GM12878 (cell line): ENCODE results near the gene PKD1. TPM values are rescaled to one million over a fixed set of nuclear protein-coding genes. Genes with fewer than 3 reads are reported as not detected.

ENCODE experiments used
- ASH2L ChIP-seq: fragments of 300-600, 200-600 bp; sonication (generic); IDR thresholded peaks from 2 replicates; pipeline ENCODE4 v1.6.1; 2017; ENCODE audit warnings: low read depth, mild to moderate bottlenecking, borderline replicate concordance
- BMI1 ChIP-seq: fragments of 450-650 bp; IDR thresholded peaks from 2 replicates; pipeline ENCODE4 v1.6.1; 2016; ENCODE audit warnings: mild to moderate bottlenecking, moderate library complexity, borderline replicate concordance
- CEBPB ChIP-seq, 2 experiments: fragments of 150-350 bp in 1 of 2; IDR thresholded peaks; 2 replicates each; pipeline ENCODE4 v1.6.1; 2012 to 2014; ENCODE audit warnings: low read depth in 2 of 2, low read length in 2 of 2, borderline replicate concordance in 1 of 2, inconsistent platforms in 1 of 2
- ELK1 ChIP-seq: IDR thresholded peaks from 2 replicates; pipeline ENCODE4 v1.6.1; 2012; ENCODE audit warnings: low read depth, low read length, improper control_type of control experiment
- HCFC1 ChIP-seq: fragments of 150-350 bp; IDR thresholded peaks from 2 replicates; pipeline ENCODE4 v1.6.1; 2014; ENCODE audit warnings: low read length
- HDAC2 ChIP-seq: fragments of 200-600 bp; sonication (generic); IDR thresholded peaks from 2 replicates; pipeline ENCODE4 v1.6.1; 2017
- KAT2A ChIP-seq: conservative IDR thresholded peaks from 2 replicates; pipeline ENCODE4 v1.6.1; 2011; ENCODE audit warnings: low read depth, low read length; ENCODE audit not compliant: control insufficient read depth
- MEF2B ChIP-seq: fragments of 450-650 bp; IDR thresholded peaks from 2 replicates; pipeline ENCODE4 v1.6.1; 2018; ENCODE audit warnings: mild to moderate bottlenecking, moderate library complexity; ENCODE audit not compliant: partially characterized antibody, poor library complexity, severe bottlenecking
- NFIC ChIP-seq: IDR thresholded peaks from 2 replicates; pipeline ENCODE4 v1.6.1; 2012; ENCODE audit warnings: low read depth, mild to moderate bottlenecking, inconsistent platforms, low read length, moderate library complexity
- PBX3 ChIP-seq: IDR thresholded peaks from 2 replicates; pipeline ENCODE4 v1.6.1; 2011; ENCODE audit warnings: mild to moderate bottlenecking, low read depth, low read length, moderate library complexity; ENCODE audit not compliant: insufficient replicate concordance
- RELA ChIP-seq: fragments of 450-650 bp; IDR thresholded peaks from 2 replicates; pipeline ENCODE4 v1.8.0; 2014; ENCODE audit warnings: borderline replicate concordance; ENCODE audit not compliant: partially characterized antibody
- SIN3A ChIP-seq: IDR thresholded peaks from 2 replicates; pipeline ENCODE4 v1.6.1; 2012; ENCODE audit warnings: low read depth, low read length, improper control_type of control experiment
- SP1 ChIP-seq: IDR thresholded peaks from one replicate; pipeline ENCODE4 v1.6.1; 2011; ENCODE audit warnings: low read depth, low read length
- TAF1 ChIP-seq: IDR thresholded peaks from 2 replicates; pipeline ENCODE4 v1.6.1; 2011; ENCODE audit warnings: mild to moderate bottlenecking, low read depth, low read length, borderline replicate concordance
- TCF3 ChIP-seq: IDR thresholded peaks from 2 replicates; pipeline ENCODE4 v1.6.1; 2012; ENCODE audit warnings: low read depth, mild to moderate bottlenecking, low read length, borderline replicate concordance; ENCODE audit not compliant: insufficient read depth
- WRNIP1 ChIP-seq: IDR thresholded peaks from 2 replicates; pipeline ENCODE4 v1.6.1; 2011; ENCODE audit warnings: low read depth, low read length, improper control_type of control experiment, borderline replicate concordance
- YBX1 ChIP-seq: fragments of 450-650 bp; IDR thresholded peaks from 2 replicates; pipeline ENCODE4 v1.6.1; 2016; ENCODE audit warnings: antibody characterized with exemption
- ZBED1 ChIP-seq: IDR thresholded peaks from 2 replicates; pipeline ENCODE4 v1.6.1; 2016; ENCODE audit warnings: borderline replicate concordance
- ZNF217 ChIP-seq: fragments of 450-650 bp; IDR thresholded peaks from 2 replicates; pipeline ENCODE4 v1.6.1; 2017; ENCODE audit warnings: antibody characterized with exemption, mild to moderate bottlenecking
- ZNF274 ChIP-seq: IDR thresholded peaks from one replicate; pipeline ENCODE4 v1.8.0; 2011; ENCODE audit not compliant: insufficient read length, insufficient read depth
- ZNF592 ChIP-seq: fragments of 450-650 bp; IDR thresholded peaks from 2 replicates; pipeline ENCODE4 v1.6.1; 2017; ENCODE audit warnings: mild to moderate bottlenecking, moderate library complexity
- polyA plus RNA-seq, 11 experiments: library from polyadenylated mRNA; depleted of rRNA in 4 of 11; unstranded in 6 of 11; stranded (reverse) in 5 of 11; fragments of >200 nt; fragmentation: Nextera tagmentation in 4 of 11; fragmentation: Illumina TruSeq in 1 of 11; extraction: Ambion mirVana in 4 of 11; extraction: Trizol in 1 of 11; gene quantifications; 1 replicate in 1 of 11; 2 replicates in 10 of 11; pipeline versions ENCODE4 v1.2.1 to v1.2.3, GENCODE V29; 2011 to 2016; ENCODE audit warnings: inconsistent platforms in 2 of 11, missing spikeins in 2 of 11, low read depth in 1 of 11
- total RNA-seq, 4 experiments: library from RNA; depleted of rRNA in 3 of 4; stranded (reverse); fragments of >200 nt in 3 of 4; fragmentation: Illumina TruSeq in 1 of 4; extraction: Trizol in 1 of 4; gene quantifications; 2 replicates each; pipeline versions ENCODE4 v1.2.1 to v1.2.3, GENCODE V29; 2013 to 2021

PKD1 gene
- total and polyA plus RNA-seq, 10 of the 15 experiments (the other 5 are each of a cell fraction or from before 2014, with no cell fraction given), result 0.11 to 62.0 (median 6.1) TPM

- TF ChIP-seq NFIC, result no peak
- no peak for TF ChIP-seq ZNF274
- TF ChIP-seq ZNF592, result peak; percentile 49; the same call in 1 of the 2 replicates
- no peak for TF ChIP-seq CEBPB (IDR thresholded peaks at IDR 0.05; ENCODE audit: borderline replicate concordance in 1 of 2, low read depth in 2 of 2, low read length in 2 of 2)
- TF ChIP-seq KAT2A, result no peak
- no peak for TF ChIP-seq HDAC2
- no peak for TF ChIP-seq MEF2B
- TF ChIP-seq TCF3, result no peak
- peak; percentile 94 for TF ChIP-seq SIN3A
- 0 out of 2 replicates have a peak, but pooled peaks have one; percentile 22 for TF ChIP-seq TAF1
- TF ChIP-seq YBX1, result no peak
- TF ChIP-seq ELK1, result peak; percentile 94
- TF ChIP-seq ZNF217, result 0 out of 2 replicates have a peak, but pooled peaks have one; percentile 23
- peak; percentile 45 for TF ChIP-seq RELA
- TF ChIP-seq ZBED1, result no peak
- no peak for TF ChIP-seq WRNIP1
- no peak for TF ChIP-seq BMI1
- peak; percentile 33 for TF ChIP-seq SP1
- peak; percentile 76; the same call in 1 of the 2 replicates for TF ChIP-seq ASH2L
- TF ChIP-seq PBX3, result no peak
- TF ChIP-seq HCFC1, result peak; percentile 99
Observed at GRCh38 chr16:2047330-2048115, 88.2 kb downstream of the PKD1 start, which contains the start of the genes NTHL1 and TSC2 (continued).
